Mucosa of descending colon (tissue), 3 donors: ENCODE data around the gene ZFHX2. TPM values are rescaled to one million over a fixed set of nuclear protein-coding genes. Genes with fewer than 3 reads are reported as not detected.
A peak's percentile ranks its signal among the peaks of the same experiment; 100 is the strongest.
"Not testable (repeated sequence)": the region's sequence is repeated elsewhere in the genome, so short reads cannot be mapped to it uniquely, and the experiment has no call there.

Experiments
- ATAC-seq: fragments of 200-7000 bp; cut with Tn5 transposase; one replicate; pipeline ENCODE4 v1.9.1; 2020; ENCODE audit warnings: mild to moderate bottlenecking, moderate library complexity
- DNase-seq, 3 donors: peaks; one replicate each; pipeline ENCODE4 v3.0.0-alpha.2; 2020
- H3K36me3 ChIP-seq: fragments of 200-600 bp; one replicate; pipeline ENCODE4 v1.8.0; 2021; ENCODE audit warnings: low read depth, mild to moderate bottlenecking
- H3K4me1 ChIP-seq: fragments of 200-600 bp; one replicate; pipeline ENCODE4 v1.8.0; 2021; ENCODE audit warnings: low read depth, mild to moderate bottlenecking
- H3K4me3 ChIP-seq: fragments of 200-600 bp; one replicate; pipeline ENCODE4 v1.8.0; 2021; ENCODE audit warnings: mild to moderate bottlenecking
- H3K9me3 ChIP-seq: fragments of 200-600 bp; one replicate; pipeline ENCODE4 v1.8.0; 2021; ENCODE audit warnings: mild to moderate bottlenecking
- CTCF ChIP-seq: fragments of 200-600 bp; IDR thresholded peaks from one replicate; pipeline ENCODE4 v1.8.0; 2022; ENCODE audit warnings: antibody characterized with exemption, mild to moderate bottlenecking
- intact Hi-C, 2 donors: fragments of 100-400 bp; cut with DNase I in 1 of 2; cut with micrococcal nuclease in 1 of 2; formaldehyde crosslinking; loops; one replicate each; pipeline versions ENCODE4 v1.11.0 to v1.11.1; 2022; cut with DNase I, micrococcal nuclease
- total RNA-seq, 3 donors: library from RNA; stranded (reverse); fragmentation: NEBNext Ultra II Directional in 2 of 3; extraction: Animal tissue kit (Norgen Biotek cat#: 25700) in 2 of 3; gene quantifications; one replicate each; pipeline versions ENCODE4 v1.2.1 to v1.2.4, GENCODE V29; 2021 to 2023
- donor health status: DM: no; HTN: no; CAD: no; lungs with moderate emphysema.
- donor health status: DM: no; HTN: no; CAD: no.
- donor health status: DM: no; HTN: yes; CAD: no.

The ZFHX2 gene
- total RNA-seq, 3 donors from 2014 or later: 0.92 to 3.2 (median 1.6) TPM

DNA sequence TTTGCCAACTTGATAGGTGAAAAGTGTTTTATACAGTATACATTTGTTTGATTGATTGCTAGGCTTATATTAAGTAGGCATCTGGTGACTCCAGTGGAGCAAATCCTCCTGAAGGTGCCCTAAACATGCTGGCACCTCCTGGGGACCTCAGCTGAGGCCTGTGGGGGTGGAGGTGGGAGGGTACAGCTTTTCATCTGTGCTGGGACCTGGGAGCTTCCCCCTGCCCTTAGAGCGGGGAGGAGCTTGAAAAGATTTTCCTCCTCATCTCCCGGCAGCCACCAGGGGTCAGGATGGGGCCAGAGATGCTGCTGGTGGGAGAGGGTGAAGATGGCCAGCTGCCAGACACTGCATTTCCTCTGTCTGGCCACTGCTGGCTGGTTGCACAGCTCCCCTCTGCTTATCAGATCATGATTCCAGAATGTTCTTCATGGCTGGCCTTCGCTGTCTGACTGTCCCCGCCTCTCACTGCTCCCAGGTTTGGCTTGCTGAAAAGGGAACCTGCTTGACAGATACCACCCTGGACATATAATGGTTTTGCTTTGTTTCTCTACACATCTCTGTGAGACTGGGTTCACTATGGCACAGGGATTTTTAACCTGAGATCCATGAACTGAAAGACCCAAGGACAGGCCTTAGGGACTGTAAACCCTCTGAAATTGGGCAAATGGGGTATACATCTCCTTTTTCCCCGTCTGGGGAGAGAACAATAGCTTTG lies 37.5 kb upstream of the ZFHX2 start:
- peak; percentile 87 to 94 (median 92) for DNase-seq
- ATAC-seq: peak; percentile 100
- intact Hi-C loops: no loop called here
- H3K36me3 ChIP-seq: no peaks in the 10 kb centered on the region
- no peak overlapping the region for H3K4me3 ChIP-seq
- H3K4me1 ChIP-seq: peaks cover 5% of the 10 kb centered on the region
- peak; percentile 52 for TF ChIP-seq CTCF
- H3K9me3 ChIP-seq: no peaks in the 10 kb centered on the region

GRCh38 chr14:23584527-23585203 lies 33.1 kb upstream of the ZFHX2 start:
- DNase-seq, H3K36me3 ChIP-seq, ATAC-seq, H3K4me3 ChIP-seq, H3K9me3 ChIP-seq, H3K4me1 ChIP-seq, intact Hi-C loops: not testable (repeated sequence)

DNA sequence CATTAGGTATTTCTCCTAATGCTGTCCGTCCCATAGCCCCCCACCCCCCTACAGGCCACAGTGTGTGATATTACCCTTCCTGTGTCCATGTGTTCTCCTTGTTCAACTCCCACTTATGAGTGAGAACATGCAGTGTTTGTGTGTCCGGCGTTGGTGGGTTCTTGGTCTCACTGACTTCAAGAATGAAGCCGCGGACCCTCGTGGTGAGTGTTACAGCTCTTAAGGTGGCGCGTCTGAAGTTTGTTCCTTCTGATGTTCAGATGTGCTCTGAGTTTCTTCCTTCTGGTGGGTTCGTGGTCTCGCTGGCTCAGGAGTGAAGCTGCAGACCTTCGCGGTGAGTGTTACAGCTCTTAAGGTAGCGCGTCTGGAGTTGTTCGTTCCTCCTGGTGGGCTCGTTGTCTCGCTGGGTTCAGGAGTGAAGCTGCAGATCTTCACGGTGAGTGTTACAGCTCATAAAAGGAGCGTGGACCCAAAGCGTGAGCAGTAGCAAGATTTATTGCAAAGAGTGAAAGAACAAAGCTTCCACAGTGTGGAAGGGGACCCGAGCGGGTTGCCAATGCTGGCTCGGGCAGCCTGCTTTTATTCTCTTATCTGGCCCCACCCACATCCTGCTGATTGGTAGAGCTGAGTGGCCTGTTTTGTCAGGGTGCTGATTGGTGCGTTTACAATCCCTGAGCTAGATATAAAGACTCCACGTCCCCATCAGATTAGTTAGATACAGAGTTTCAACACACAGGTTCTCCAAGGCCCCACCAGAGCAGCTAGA lies 32.4 kb upstream of the ZFHX2 start:
- H3K9me3 ChIP-seq, ATAC-seq, H3K4me3 ChIP-seq, H3K4me1 ChIP-seq, intact Hi-C loops, DNase-seq, H3K36me3 ChIP-seq: not testable (repeated sequence)

DNA sequence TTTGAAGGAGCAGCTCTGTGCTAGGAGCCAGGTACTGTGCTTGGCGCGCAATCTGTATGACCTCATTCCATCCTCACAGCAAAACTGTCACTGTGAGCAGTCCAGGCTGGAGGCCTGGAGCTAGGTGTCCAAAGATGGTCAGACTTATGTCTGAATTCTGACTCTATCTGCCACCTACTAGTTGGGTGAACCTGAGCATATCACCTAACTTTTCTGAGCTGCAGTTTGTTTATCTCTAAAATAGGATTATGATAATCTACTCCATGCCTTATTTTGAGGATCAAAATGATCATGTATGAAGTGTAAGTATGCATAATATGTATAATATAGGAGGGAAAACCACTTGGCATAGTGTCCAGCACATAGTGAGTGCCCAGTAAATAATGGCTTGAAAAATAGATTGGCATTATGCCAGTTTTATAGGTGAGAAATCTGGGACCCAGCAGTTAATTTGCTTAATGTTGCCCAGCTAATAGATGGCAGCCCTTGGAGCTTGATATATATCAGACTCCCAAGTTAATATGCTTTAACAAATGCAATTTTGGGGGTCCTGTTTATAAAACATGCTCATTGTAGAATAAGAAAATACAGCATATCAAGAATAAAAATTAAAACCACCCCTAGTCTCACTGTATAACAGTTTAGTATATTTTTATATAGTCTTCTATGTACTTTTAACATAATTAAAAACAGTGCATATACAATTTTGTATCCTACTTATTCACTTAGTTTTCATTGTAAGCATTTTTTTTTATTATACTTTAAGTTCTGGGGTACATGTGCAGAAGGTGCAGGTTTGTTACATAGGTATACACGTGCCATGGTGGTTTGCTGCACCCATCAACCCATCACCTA lies 31.6 kb upstream of the ZFHX2 start:
- Histone ChIP-seq H3K4me1 (no peaks in the 10 kb centered on the region), H3K9me3 (no peaks in the 10 kb centered on the region), H3K4me3 (no peak overlapping the region), H3K36me3 (no peaks in the 10 kb centered on the region)
- no peak for TF ChIP-seq CTCF
- ATAC-seq (no peak), DNase-seq (no peak)
- intact Hi-C loops: no loop called here

DNA sequence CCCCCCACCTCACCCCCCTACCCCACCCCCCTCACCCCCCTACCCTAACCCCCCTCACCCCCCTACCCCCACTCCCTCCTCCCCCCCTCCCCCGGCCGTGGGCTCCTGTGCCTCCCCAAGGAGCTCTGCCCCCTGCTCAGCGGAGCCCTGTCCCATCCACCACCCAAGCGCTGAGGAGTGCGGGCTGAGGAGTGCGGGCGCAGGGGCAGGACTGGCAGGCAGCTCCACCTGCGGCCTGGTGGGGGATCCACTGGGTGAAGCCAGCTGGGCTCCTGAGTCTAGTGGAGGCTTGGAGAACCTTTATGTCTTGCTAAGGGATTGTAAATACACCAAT lies 29.4 kb upstream of the ZFHX2 start:
- H3K4me1 ChIP-seq: peaks cover 16% of the 10 kb centered on the region
- TF ChIP-seq CTCF: no peak
- H3K36me3 ChIP-seq: no peaks in the 10 kb centered on the region
- no peak for ATAC-seq
- no peaks in the 10 kb centered on the region for H3K9me3 ChIP-seq
- DNase-seq: no peak
- intact Hi-C loops: no loop called here
- H3K4me3 ChIP-seq: no peak overlapping the region

GRCh38 chr14:23580152-23580926 lies 28.8 kb upstream of the ZFHX2 start:
- Histone ChIP-seq H3K4me3 (no peak overlapping the region), H3K9me3 (no peaks in the 10 kb centered on the region), H3K36me3 (no peaks in the 10 kb centered on the region), H3K4me1 (peaks cover 16% of the 10 kb centered on the region)
- DNase-seq (no peak), ATAC-seq (no peak)
- no peak for TF ChIP-seq CTCF
- intact Hi-C loops: no loop called here
